GM12878 (cell line): ENCODE data around the gene YJU2. TPM values are rescaled to one million over a fixed set of nuclear protein-coding genes. Genes with fewer than 3 reads are reported as not detected.

Source experiments
- ATAC-seq: fragments of 200-7000 bp; cut with Tn5 transposase; 3 replicates; pipeline ENCODE4 v1.9.1; 2020; ENCODE audit warnings: mild to moderate bottlenecking, moderate library complexity
- BruUV-seq: library from RNA; stranded (reverse); fragments of 400-500 nt; replicated peaks from 2 replicates; lab custom pipeline; 2021; lab: Mats Ljungman, UMichigan
- CTCF ChIA-PET: fragments of 300-600 bp; sonication (Branson Sonifier 250); formaldehyde crosslinking; extraction: SDS; loops from one replicate; lab custom pipeline; 2021; ENCODE audit warnings: inconsistent platforms; lab: Yijun Ruan, JAX
- POLR2A ChIA-PET: fragments of 350-600 bp; formaldehyde crosslinking; extraction: SDS; loops from one replicate; lab custom pipeline; 2021; ENCODE audit warnings: inconsistent platforms; lab: Charles Lee
- RAD21 ChIA-PET: fragments of 300-600 bp; sonication (Branson Sonifier 250); formaldehyde crosslinking; loops from one replicate; lab custom pipeline; 2023; ENCODE audit warnings: antibody characterized with exemption; ENCODE audit not compliant: unreplicated experiment; lab: Charles Lee
- SMC1A ChIA-PET: fragments of 300-600 bp; sonication (Branson Sonifier 250); formaldehyde crosslinking; loops from one replicate; lab custom pipeline; 2023; ENCODE audit not compliant: unreplicated experiment, uncharacterized antibody; lab: Charles Lee
- DNase-seq: peaks from one replicate; pipeline ENCODE4 v3.0.0-alpha.2; 2011; ENCODE audit warnings: low read depth, low spot score
- FAIRE-seq: peaks from 3 replicates; lab custom pipeline; 2011; peaks lifted over from hg19 to GRCh38; lab: Jason Lieb, UNC
- H2AFZ ChIP-seq: 2 replicates; pipeline ENCODE4 v1.6.0; 2011; ENCODE audit warnings: low read depth, low read length, control low read depth; ENCODE audit not compliant: control insufficient read depth
- H3K27ac ChIP-seq: 2 replicates; pipeline ENCODE4 v1.5.1; 2011; ENCODE audit warnings: control low read depth; ENCODE audit not compliant: control insufficient read depth, insufficient read depth
- H3K27me3 ChIP-seq, 2 experiments: replicated peaks in 1 of 2; 2 replicates each; pipeline versions ENCODE4 v1.6.0 to v1.6.1; 2011; ENCODE audit warnings: low read length in 1 of 2; ENCODE audit not compliant: control insufficient read depth in 2 of 2, insufficient read depth in 2 of 2
- H3K36me3 ChIP-seq, 2 experiments: 2 replicates each; pipeline ENCODE4 v1.5.1; 2011; ENCODE audit warnings: low read length in 1 of 2; ENCODE audit not compliant: control insufficient read depth in 2 of 2, insufficient read depth in 2 of 2
- H3K4me1 ChIP-seq: 2 replicates; pipeline ENCODE4 v1.6.1; 2011; ENCODE audit warnings: mild to moderate bottlenecking, low read length, moderate library complexity, mixed read lengths; ENCODE audit not compliant: control insufficient read depth, insufficient read depth
- H3K4me2 ChIP-seq: 2 replicates; pipeline ENCODE4 v1.6.0; 2011; ENCODE audit warnings: control low read depth; ENCODE audit not compliant: control insufficient read depth, insufficient read depth
- H3K4me3 ChIP-seq: fragments of 200-600 bp; sonication (generic); 2 replicates; pipeline ENCODE4 v1.5.1; 2016
- H3K79me2 ChIP-seq: 2 replicates; pipeline ENCODE4 v1.6.0; 2011; ENCODE audit warnings: low read length; ENCODE audit not compliant: control insufficient read depth, insufficient read depth
- H3K9ac ChIP-seq: 2 replicates; pipeline ENCODE4 v1.8.0; 2011; ENCODE audit warnings: low read length, control low read depth, mixed read lengths; ENCODE audit not compliant: control insufficient read depth, insufficient read depth
- H3K9me3 ChIP-seq: replicated peaks from 3 replicates; pipeline ENCODE4 v1.5.1; 2011; ENCODE audit warnings: mild to moderate bottlenecking, low read length; ENCODE audit not compliant: control insufficient read depth, insufficient read depth
- H4K20me1 ChIP-seq: 2 replicates; pipeline ENCODE4 v1.6.0; 2011; ENCODE audit not compliant: control insufficient read depth, insufficient read depth
- BMI1 ChIP-seq: fragments of 450-650 bp; IDR thresholded peaks from 2 replicates; pipeline ENCODE4 v1.6.1; 2016; ENCODE audit warnings: mild to moderate bottlenecking, moderate library complexity, borderline replicate concordance
- ETV6 ChIP-seq, 2 experiments: fragments of 450-650 bp in 1 of 2; IDR thresholded peaks in 1 of 2; conservative IDR thresholded peaks in 1 of 2; 2 replicates each; pipeline ENCODE4 v1.6.1; 2014; ENCODE audit warnings: antibody characterized with exemption in 1 of 2, borderline replicate concordance in 1 of 2, low read depth in 1 of 2, mild to moderate bottlenecking in 1 of 2, moderate library complexity in 1 of 2
- POU2F2 ChIP-seq: IDR thresholded peaks from 3 replicates; pipeline ENCODE4 v1.6.1; 2011; ENCODE audit warnings: low read depth, mild to moderate bottlenecking, low read length, borderline replicate concordance
- ZNF24 ChIP-seq: fragments of 450-650 bp; IDR thresholded peaks from 2 replicates; pipeline ENCODE4 v1.6.1; 2017; ENCODE audit warnings: antibody characterized with exemption, mild to moderate bottlenecking
- WGBS: methylation state at CpG from one replicate; pipeline ENCODE4 v1.1.6; 2016; ENCODE audit warnings: low lambda C conversion rate; ENCODE audit not compliant: insufficient replicate concordance, insufficient coverage; ENCODE audit errors: missing lambda C conversion rate; 5-methylcytosine and 5-hydroxymethylcytosine counted together
- in situ Hi-C: fragments of 300-500 bp; cut with MboI; formaldehyde crosslinking; loops from 9 replicates; pipeline ENCODE4 v1.14.3; 2018; ENCODE audit warnings: mixed read lengths
- intact Hi-C: fragments of 100-400 bp; cut with micrococcal nuclease; formaldehyde crosslinking; loops from one replicate; pipeline ENCODE4 v1.14.2; 2022; ENCODE audit not compliant: unreplicated experiment
- polyA plus RNA-seq, 11 experiments: library from polyadenylated mRNA; depleted of rRNA in 4 of 11; unstranded in 6 of 11; stranded (reverse) in 5 of 11; fragments of >200 nt; fragmentation: Nextera tagmentation in 4 of 11; fragmentation: Illumina TruSeq in 1 of 11; extraction: Ambion mirVana in 4 of 11; extraction: Trizol in 1 of 11; gene quantifications; 1 replicate in 1 of 11; 2 replicates in 10 of 11; pipeline versions ENCODE4 v1.2.1 to v1.2.3, GENCODE V29; 2011 to 2016; ENCODE audit warnings: inconsistent platforms in 2 of 11, missing spikeins in 2 of 11, low read depth in 1 of 11
- total RNA-seq, 4 experiments: library from RNA; depleted of rRNA in 3 of 4; stranded (reverse); fragments of >200 nt in 3 of 4; fragmentation: Illumina TruSeq in 1 of 4; extraction: Trizol in 1 of 4; gene quantifications; 2 replicates each; pipeline versions ENCODE4 v1.2.1 to v1.2.3, GENCODE V29; 2013 to 2021

Gene YJU2
- total and polyA plus RNA-seq, 10 of the 15 experiments (the other 5 are each of a cell fraction or from before 2014, with no cell fraction given) = 0.26 to 40.7 (median 23.8) TPM

DNA sequence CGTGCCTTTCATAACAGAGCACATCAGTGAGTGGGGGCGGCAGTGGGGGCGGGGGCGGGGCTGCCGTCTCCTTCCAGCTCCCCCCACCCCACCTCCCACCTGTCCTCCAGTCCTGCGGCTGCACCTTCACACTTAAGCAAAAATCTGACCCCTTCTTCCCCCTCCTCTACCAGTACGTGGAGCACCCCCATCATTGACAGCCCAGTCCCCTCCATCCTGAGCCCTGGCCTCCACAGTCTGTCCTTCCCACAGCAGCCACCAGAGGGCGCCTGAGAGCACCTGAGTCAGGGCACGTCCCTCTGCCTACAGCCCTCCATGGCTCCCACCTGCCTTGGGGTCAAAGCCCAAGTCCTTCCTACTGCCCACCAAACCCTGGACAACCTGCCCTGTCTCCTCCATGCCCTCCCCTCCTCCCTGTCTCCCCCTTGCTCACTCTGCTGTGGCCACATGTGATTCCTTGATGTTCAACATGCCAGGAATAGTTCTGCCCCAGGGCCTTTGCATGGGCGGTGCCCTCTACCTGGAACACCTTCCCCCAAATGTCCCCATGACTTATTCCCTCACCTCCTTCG is 13.5 kb upstream of the YJU2 start (continued):
- no peak for TF ChIP-seq BMI1
- TF ChIP-seq, all 136 proteins: peak for 29

DNA sequence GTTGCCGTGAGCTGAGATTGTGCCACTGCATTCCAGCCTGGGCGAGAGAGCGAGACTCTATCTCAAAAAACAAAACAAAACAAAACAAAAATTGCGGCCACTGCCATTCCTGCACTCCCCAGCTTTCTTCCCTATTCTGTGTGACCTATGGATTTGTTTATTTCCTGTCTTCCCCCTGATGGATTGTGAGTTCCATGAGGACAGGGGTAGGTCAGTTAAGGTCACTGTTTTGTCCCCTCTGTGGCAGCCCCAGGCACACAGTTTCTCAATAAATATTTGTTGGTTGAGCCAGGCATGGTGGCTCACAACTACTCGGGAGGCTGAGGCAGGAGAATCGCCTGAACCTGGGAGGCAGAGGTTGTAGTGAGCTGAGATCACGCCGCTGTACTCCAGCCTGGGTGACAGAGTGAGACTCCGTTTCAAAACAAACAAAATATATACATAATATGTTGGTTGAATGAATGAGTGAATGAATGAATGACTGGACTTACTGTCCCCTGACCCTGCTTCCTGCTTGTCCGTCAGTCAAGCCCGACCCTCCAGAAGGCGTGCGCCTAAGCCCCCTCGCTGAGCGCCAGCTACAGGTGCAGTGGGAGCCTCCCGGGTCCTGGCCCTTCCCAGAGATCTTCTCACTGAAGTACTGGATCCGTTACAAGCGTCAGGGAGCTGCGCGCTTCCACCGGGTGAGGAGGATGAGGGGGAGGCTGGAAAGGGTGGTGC is 12.6 kb upstream of the YJU2 start:
- H3K79me2 ChIP-seq = peaks cover 41% of the 10 kb centered on the region
- no peaks in the 10 kb centered on the region for H4K20me1 ChIP-seq
- H2AFZ ChIP-seq = no peak overlapping the region
- H3K27me3 ChIP-seq = no peaks in the 10 kb centered on the region
- POLR2A ChIA-PET = interaction anchor here (1.1 to 6.0 kb wide), 2 partner anchors 8 to 147 kb away, joined by 3 to 45 read pairs; no protein-coding TSS in a partner anchor
- intact Hi-C loops = no loop called here
- H3K36me3 ChIP-seq = peaks cover 2 to 21% of the 10 kb centered on the region in 2 experiments; a peak in 3 of 4 replicates
- H3K4me3 ChIP-seq = no peak overlapping the region
- no peak overlapping the region for H3K9ac ChIP-seq
- RAD21 ChIA-PET = interaction anchor here (1.0 kb wide), 1 partner anchor 13 kb away, joined by 3 read pairs; the partner anchor contains the start of gene YJU2
- BruUV-seq = no TSS peak
- WGBS = 94% methylated on average over 21 of the region's 21 CpGs
- no peak overlapping the region for H3K27ac ChIP-seq
- ATAC-seq (no peak), DNase-seq (no peak), FAIRE-seq (no peak)
- H3K4me1 ChIP-seq = no peaks in the 10 kb centered on the region; the same call in 1 of the 2 replicates
- CTCF ChIA-PET = interaction anchor here (0.9 to 3.2 kb wide), 8 partner anchors 9 to 246 kb away, joined by 3 to 42 read pairs (median 4); partner anchors contain the start of gene YJU2
- no peaks in the 10 kb centered on the region; the same call in 2 of the 3 replicates for H3K9me3 ChIP-seq
- SMC1A ChIA-PET = interaction anchor here (1.4 kb wide), 1 partner anchor 32 kb away, joined by 8 read pairs; no protein-coding TSS in a partner anchor
- H3K4me2 ChIP-seq = peak overlapping the region; percentile 48
- in situ Hi-C loops = no loop called here
- TF ChIP-seq POU2F2 (no peak), ZNF24 (peak; percentile 80), ETV6 (conservative IDR thresholded peaks at IDR 0.05 in 1 of 2, IDR thresholded peaks at IDR 0.05 in 1 of 2; ENCODE audit: borderline replicate concordance in 1 of 2, low read depth in 1 of 2) (no peak)
